Measurements from ENCODE around the gene ALDOC.

- TF ChIP-seq CTCF (conservative IDR thresholded peaks at IDR 0.05; ENCODE audit: low read length) (no peak), EZH2phosphoT487 (IDR thresholded peaks at IDR 0.05; ENCODE audit: borderline replicate concordance) (no peak)
Measured at GRCh38 chr17:28623696-28624095, 47.0 kb upstream of the ALDOC start.

Measured in Loucy (cell line).